Endometrium (tissue), 2 donors: ENCODE measurements around the gene GABRE.
"Not testable (repeated sequence)": the region's sequence is repeated elsewhere in the genome, so short reads cannot be mapped to it uniquely, and the experiment has no call there.

Source experiments
- FAIRE-seq: peaks from 2 replicates; lab custom pipeline; 2012; peaks lifted over from hg19 to GRCh38; lab: Jason Lieb, UNC
- donor health status: control.
- donor health status: control.

The GABRE gene

GRCh38 chrX:151970027-151970426 is 4.4 kb downstream of the GABRE start:
- FAIRE-seq: no peak

GRCh38 chrX:151966236-151966635 is 8.2 kb downstream of the GABRE start:
- FAIRE-seq: no peak

GRCh38 chrX:151962034-151962433 is 12.4 kb downstream of the GABRE start:
- FAIRE-seq: no peak

- FAIRE-seq: no peak
These were observed 16.4 kb downstream of the GABRE start for GRCh38 chrX:151958101-151958500.

GRCh38 chrX:151954730-151955129 is 19.7 kb downstream of the GABRE start:
- FAIRE-seq: no peak

- FAIRE-seq: no peak
These were observed 36.3 kb downstream of the GABRE start for GRCh38 chrX:151938172-151938571.

GRCh38 chrX:151935358-151935757 is 39.1 kb downstream of the GABRE start:
- FAIRE-seq: no peak

- no peak for FAIRE-seq
These were observed 45.4 kb downstream of the GABRE start for GRCh38 chrX:151929126-151929525.

- FAIRE-seq: no peak
These were observed 50.8 kb downstream of the GABRE start for GRCh38 chrX:151923648-151924047.

GRCh38 chrX:151922692-151923091 is 51.8 kb downstream of the GABRE start:
- no peak for FAIRE-seq

GRCh38 chrX:151921866-151922265 is 52.6 kb downstream of the GABRE start:
- FAIRE-seq: no peak

- FAIRE-seq: no peak
These were observed 53.2 kb downstream of the GABRE start for GRCh38 chrX:151921292-151921691.

GRCh38 chrX:151920530-151920929 is 53.9 kb downstream of the GABRE start:
- FAIRE-seq: no peak

- no peak for FAIRE-seq
These were observed 54.4 kb downstream of the GABRE start for GRCh38 chrX:151920101-151920500.

- FAIRE-seq: no peak
These were observed 54.9 kb downstream of the GABRE start for GRCh38 chrX:151919610-151920009.

GRCh38 chrX:151918736-151919135 is 55.7 kb downstream of the GABRE start:
- not testable (repeated sequence) for FAIRE-seq

GRCh38 chrX:151912780-151913179 is 61.7 kb downstream of the GABRE start, which contains the start of gene MAGEA4:
Gene MAGEA4, plus strand, starts transcription at chrX:151912889. Its CDS starts 10,776 bp downstream, at chrX:151923665.
- no peak for FAIRE-seq

GRCh38 chrX:151912221-151912620 is 62.3 kb downstream of the GABRE start:
- FAIRE-seq: no peak

- FAIRE-seq: no peak
These were observed 69.5 kb downstream of the GABRE start for GRCh38 chrX:151904989-151905388.
